ENCODE results near the gene HOXC12.
A peak's percentile ranks its signal among the peaks of the same experiment; 100 is the strongest.

HOXC12 gene

DNA sequence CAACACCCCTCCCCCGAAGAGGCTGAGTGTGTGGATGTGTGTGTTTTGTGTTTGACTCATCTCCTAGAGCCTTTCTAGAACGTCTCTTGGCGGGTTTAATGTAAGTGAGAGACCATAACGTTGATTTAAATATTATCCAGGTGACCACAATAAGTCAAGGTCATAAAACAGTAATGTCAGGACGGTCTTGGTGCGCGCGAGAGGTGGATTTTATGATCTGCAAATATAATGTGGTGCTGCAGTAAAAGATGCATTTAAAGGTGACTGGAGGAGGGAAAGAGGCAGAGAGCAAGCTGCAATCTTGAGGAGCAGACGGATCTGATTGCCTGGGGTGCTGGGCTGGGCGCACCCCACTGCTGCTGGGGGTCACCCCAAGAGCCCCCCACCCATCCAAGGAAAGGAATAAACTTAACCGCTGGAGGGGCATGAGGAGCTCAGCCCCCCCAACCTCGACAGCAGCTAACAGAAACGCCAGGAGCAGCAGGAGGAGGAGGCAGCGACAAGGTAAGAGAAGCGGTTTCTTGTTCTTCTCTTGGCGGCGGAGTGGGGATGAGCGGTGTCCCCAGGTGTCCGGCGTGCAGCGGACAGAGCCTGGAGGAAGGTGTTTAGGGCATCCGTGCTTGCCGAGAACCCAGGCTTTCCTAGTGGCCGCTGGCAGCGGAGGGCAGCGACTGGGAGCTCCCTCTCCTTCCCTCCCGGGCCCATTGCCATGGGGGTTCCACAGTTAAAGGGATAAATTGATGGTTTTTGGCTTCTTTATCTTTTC is 35.8 kb downstream of the HOXC12 start:
- TF ChIP-seq POLR2A (IDR thresholded peaks at IDR 0.05; ENCODE audit: low read depth, low read length) (no peak), POLR2AphosphoS5 (IDR thresholded peaks at IDR 0.05; ENCODE audit: low read depth, low read length) (no peak), TAF1 (IDR thresholded peaks at IDR 0.05; ENCODE audit: borderline replicate concordance, low read depth, low read length) (no peak)
- FAIRE-seq (no peak), DNase-seq (ENCODE audit: insufficient read length) (no peak)

DNA sequence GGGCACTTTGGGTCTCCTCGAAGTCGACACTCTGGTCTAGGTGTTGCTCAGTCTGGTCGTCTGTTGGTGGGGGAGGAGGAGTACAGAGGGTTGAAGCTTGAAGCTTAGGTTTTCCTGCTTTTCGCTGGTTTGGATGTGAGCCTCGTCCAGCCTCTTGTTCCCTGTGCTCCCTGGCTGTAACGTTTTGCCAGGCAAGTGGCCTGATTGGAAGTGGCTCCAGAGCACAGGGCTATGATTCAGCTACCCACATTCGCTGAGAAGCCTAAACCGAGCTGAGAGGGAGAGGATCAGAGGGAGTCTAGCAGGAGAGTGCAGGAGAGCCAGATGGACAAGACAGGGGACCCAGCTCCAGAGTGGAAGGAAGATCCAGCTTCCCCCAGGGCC is 36.4 kb downstream of the HOXC12 start:
- DNase-seq (ENCODE audit: insufficient read length) (no peak), FAIRE-seq (no peak)
- TF ChIP-seq POLR2A (IDR thresholded peaks at IDR 0.05; ENCODE audit: low read depth, low read length) (no peak), POLR2AphosphoS5 (IDR thresholded peaks at IDR 0.05; ENCODE audit: low read depth, low read length) (no peak), TAF1 (IDR thresholded peaks at IDR 0.05; ENCODE audit: borderline replicate concordance, low read depth, low read length) (no peak)

DNA sequence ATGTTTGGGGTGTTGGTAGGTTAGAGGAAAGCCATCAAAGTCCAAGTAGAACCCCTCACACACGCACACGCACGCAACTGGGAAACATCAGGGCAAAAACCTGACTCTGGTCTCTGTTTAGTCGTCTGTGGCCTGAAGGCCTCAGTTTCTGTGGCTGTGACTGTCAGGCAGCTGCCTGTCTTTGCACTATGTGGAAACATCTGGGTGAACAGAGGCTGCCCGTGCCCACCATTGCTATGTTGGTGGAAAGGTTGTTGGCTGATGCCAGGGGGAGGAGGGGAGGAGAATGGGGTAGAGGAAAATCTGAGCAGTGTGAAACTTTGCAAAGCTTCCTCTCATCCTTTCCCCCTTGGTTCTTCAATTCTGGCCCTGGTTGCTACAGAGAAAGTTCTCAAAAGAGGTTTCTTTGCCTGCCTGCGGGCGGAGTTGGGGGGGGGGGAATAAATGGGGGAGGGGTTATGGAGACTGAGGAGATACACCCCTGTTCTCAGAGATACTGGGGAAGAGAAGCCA is 37.7 kb downstream of the HOXC12 start:
- DNase-seq (ENCODE audit: insufficient read length) (no peak), FAIRE-seq (no peak)
- no peak for TF ChIP-seq POLR2AphosphoS5 (IDR thresholded peaks at IDR 0.05; ENCODE audit: low read depth, low read length)
- no peak for TF ChIP-seq TAF1 (IDR thresholded peaks at IDR 0.05; ENCODE audit: borderline replicate concordance, low read depth, low read length)
- no peak for TF ChIP-seq POLR2A (IDR thresholded peaks at IDR 0.05; ENCODE audit: low read depth, low read length)

DNA sequence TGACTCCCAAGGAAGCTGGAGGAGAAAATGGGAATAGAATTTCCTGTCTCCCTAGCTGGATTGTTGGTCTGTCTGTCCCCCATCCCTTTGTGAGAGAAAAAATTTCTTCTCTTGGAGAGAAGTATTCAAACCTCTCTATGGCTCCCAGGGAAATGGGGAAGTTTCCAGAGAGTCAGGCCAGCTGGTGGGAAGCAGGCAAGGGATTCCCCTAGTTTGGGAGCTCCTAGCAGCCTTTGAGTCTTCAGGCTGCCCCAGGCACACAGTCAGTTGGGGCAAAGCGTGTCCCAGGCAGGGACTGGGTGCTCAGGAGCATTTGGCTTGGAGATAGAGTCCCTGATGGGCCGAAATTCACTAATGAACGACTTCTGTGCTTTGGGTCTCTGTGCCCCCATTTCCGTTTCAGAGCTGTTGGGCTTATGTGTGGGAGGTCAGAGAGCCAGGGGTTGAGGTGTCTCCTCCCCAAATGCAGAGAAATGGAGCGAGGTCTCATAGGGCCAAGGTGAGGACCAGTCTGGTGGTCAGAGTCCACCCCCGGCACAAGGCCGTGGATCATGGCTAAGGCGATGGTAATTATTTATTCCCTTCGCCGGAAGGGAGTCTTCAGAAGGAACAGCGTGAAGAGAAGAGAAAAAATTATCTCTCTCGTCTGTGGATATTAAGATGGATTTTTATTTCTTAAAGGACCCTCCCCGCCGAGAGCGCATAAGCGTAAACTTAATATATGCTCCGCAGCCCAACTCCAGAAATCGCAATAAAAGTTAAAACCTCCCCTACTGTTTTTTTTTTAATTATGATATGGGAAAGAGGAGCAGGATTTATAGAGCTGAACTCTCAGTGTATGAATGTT is 38.7 kb downstream of the HOXC12 start:
- FAIRE-seq (no peak), DNase-seq (ENCODE audit: insufficient read length) (no peak)
- TF ChIP-seq POLR2AphosphoS5 (IDR thresholded peaks at IDR 0.05; ENCODE audit: low read depth, low read length) (no peak), TAF1 (IDR thresholded peaks at IDR 0.05; ENCODE audit: borderline replicate concordance, low read depth, low read length) (no peak)

DNA sequence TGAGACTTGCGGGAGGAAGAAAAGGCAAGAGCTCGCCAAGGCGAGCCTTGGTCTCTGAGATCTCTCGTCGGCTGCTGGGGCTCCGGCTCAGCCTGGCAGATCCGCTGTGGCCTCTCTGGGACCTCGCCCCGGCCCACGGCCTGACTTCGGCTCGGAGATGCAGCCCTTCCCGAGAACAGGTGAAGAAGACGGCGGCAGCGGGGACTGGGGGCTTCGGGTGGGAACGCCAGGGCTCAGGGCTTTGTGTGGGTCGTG is 39.2 kb downstream of the HOXC12 start:
- DNase-seq (ENCODE audit: insufficient read length) (no peak), FAIRE-seq (no peak)
- TF ChIP-seq TAF1 (IDR thresholded peaks at IDR 0.05; ENCODE audit: borderline replicate concordance, low read depth, low read length) = no peak
- no peak for TF ChIP-seq POLR2A (IDR thresholded peaks at IDR 0.05; ENCODE audit: low read depth, low read length)
- TF ChIP-seq POLR2AphosphoS5 (IDR thresholded peaks at IDR 0.05; ENCODE audit: low read depth, low read length) = no peak

DNA sequence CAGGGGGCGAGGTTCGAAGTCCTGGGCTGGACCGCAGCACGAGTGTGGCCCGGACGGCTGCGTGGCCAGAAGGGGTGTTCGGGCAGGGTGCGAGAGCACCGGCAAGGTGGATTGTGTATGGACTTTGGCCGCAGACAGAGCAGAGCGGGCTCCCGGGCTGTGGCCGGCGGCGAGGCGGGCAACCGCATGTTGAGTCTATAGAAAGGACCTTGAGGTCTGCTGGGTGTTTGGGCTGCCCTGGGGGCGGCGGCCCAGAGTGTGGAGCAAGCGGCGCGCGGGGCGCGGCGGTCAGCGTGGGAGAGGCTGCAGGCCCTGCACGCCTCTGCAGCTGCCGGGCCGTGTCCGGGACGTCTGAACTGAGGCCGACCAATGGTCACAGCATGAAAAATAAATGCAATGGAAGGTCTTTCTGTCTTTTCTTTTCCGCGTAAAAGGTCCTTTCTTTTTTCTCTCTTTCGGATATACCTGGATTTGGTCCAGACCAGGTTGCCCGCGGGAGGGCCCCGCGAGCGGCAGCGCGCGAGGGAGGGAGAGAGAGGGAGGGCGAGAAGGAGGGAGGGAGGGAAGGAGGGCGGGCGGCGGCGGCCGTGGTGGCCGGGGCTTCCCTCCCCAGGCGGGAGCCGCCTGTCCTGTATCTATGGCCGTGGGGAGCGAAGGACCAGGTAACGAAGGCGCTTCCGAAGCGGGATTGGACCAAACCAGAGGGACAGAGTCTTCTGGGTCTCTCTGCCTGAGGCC is 39.7 kb downstream of the HOXC12 start:
- TF ChIP-seq POLR2A (IDR thresholded peaks at IDR 0.05; ENCODE audit: low read depth, low read length) (no peak), POLR2AphosphoS5 (IDR thresholded peaks at IDR 0.05; ENCODE audit: low read depth, low read length) (no peak), TAF1 (IDR thresholded peaks at IDR 0.05; ENCODE audit: borderline replicate concordance, low read depth, low read length) (no peak)
- FAIRE-seq = no peak
- no peak for DNase-seq (ENCODE audit: insufficient read length)

DNA sequence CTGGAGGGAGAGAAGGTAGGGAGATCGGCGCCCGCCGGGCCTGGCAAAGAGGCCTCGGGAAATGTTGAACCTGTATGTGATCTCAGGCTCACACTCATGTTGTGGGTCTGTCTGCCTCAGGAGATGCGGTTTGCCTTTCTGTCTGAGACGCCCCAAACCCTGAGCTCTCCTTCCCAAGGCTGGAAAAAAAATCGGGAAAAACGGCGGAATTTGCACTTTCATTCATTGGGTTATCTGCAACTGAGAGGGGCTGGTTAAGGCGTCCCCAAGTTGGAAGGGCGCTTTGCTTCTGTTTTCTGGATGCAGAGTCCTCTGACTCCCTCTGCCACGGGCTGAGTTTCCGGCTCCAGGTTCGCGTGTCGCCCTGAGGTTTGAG is 40.3 kb downstream of the HOXC12 start:
- TF ChIP-seq POLR2A (IDR thresholded peaks at IDR 0.05; ENCODE audit: low read depth, low read length) (no peak), POLR2AphosphoS5 (IDR thresholded peaks at IDR 0.05; ENCODE audit: low read depth, low read length) (no peak), TAF1 (IDR thresholded peaks at IDR 0.05; ENCODE audit: borderline replicate concordance, low read depth, low read length) (no peak)
- DNase-seq (ENCODE audit: insufficient read length) = no peak
- no peak for FAIRE-seq

DNA sequence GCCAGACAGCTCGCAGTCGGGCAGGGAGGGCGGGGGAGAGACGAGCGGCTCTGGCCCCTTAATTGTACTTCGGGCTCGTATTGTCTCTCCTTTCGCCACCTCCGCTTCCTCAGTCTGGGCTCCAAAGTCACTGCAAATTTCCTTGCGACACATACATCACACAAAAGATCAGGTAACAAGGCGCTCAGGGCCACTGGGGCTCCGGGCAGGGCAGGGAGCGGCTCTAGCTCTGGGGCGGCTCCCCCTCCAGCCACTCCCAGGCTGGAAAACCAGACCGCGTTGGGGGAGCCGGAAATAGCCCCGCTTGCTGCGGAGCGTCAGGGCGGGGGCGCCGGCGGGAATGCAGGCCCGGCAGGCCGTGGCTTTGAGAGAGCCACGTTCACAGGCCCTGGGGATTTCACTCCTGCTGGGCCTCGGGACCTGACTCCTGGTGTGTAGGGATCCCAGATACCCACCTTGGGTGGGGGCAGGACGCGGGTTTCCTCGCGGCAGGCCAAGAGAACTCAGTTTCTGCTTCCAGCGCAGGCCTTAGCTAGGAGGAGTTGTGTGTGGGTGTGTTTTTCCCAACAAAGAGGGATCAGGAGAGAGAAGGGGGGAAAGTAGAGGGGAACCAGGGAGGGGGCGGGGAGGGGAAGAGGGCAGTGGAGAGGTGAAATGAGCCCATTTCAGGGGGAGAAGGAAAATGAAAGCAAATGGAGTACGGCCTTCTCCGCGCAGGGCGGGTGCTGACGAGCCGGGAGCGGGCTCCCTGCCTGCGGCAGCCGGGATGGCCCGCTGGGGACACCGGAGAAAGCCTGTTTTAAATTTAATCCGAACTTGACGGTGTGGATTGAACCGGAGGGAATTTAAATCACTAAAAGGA is 40.9 kb downstream of the HOXC12 start:
- FAIRE-seq (peak; percentile 61), DNase-seq (ENCODE audit: insufficient read length) (no peak)
- TF ChIP-seq POLR2AphosphoS5 (IDR thresholded peaks at IDR 0.05; ENCODE audit: low read depth, low read length) = no peak
- TF ChIP-seq TAF1 (IDR thresholded peaks at IDR 0.05; ENCODE audit: borderline replicate concordance, low read depth, low read length) = no peak
- no peak for TF ChIP-seq POLR2A (IDR thresholded peaks at IDR 0.05; ENCODE audit: low read depth, low read length)

DNA sequence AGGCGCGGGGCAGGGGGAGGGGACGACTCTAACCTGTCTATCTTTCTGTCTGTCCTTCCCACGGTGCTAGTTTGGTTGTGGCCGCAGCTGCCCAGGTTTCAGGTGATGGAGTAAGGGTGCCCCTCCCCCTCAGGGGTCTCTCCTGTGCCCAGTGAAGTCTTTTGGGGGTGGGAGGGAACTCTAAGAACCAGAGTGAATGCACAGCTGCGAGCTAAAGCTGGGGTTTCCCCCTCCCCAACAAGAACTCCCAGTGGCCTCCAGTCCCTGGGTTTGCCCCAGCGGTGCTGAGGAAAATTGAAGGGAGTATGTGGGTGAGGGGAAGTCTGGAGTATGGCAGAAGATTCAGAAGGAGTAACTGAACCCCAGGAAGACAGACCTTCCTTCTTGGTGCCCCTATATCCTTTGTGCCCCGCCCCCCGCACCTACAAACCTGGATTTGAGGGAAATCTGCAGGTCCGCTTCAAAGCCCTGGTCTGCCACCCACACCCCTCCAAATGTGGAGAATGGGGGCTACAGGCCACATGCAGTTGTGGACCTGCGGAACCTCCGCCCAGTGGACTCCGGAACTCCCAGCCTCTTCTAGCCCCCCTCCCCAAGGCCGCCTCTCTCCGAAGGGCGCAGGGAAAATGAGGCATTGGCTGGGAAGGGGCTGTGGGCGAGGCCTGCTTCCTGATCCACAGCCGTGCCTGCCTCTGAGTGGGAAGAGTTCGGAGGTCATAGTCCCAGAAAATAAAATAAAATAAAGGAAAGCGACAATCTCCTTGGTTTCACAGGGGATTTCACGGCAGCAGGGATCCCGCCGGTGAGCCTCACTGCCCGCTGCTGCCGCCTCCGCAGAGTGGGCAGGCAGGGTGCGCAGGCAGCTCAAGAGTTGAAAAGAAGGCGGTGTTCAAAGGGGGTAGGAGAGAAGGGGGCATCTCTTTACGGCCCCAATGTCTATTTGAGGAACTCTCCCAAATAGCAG is 41.8 kb downstream of the HOXC12 start:
- DNase-seq (ENCODE audit: insufficient read length) (no peak), FAIRE-seq (peak; percentile 84)
- TF ChIP-seq POLR2A (IDR thresholded peaks at IDR 0.05; ENCODE audit: low read depth, low read length) (no peak), POLR2AphosphoS5 (IDR thresholded peaks at IDR 0.05; ENCODE audit: low read depth, low read length) (no peak), TAF1 (IDR thresholded peaks at IDR 0.05; ENCODE audit: borderline replicate concordance, low read depth, low read length) (no peak)

Measured in GM12892 (cell line).